ENCODE data around the gene CHIC2.
"Not testable (repeated sequence)": the region's sequence is repeated elsewhere in the genome, so short reads cannot be mapped to it uniquely, and the experiment has no call there.

Gene CHIC2

GRCh38 chr4:54061067-54061466 is 3.3 kb downstream of the CHIC2 start:
- no peak for DNase-seq (ENCODE audit: low read depth in 2 of 2)

GRCh38 chr4:54060116-54060515 is 4.3 kb downstream of the CHIC2 start:
- no peak for DNase-seq (ENCODE audit: low read depth in 2 of 2)

DNA sequence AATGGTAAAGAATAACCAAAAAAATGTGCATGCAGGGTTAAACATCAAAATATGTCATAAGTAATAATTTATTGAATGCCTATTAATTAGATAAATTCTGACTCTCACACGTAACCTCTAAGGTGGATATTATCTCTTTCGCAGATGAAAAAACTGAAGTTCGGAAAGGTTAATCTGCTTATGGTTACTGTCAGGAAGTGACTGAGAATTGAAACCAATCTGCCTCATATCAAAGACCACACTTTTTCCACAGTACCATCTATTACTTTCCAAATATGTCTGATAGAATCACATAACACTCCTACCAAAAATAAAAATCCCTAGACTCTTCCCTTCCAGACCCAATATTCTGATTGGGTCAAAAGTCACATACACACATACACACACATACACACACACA is 6.2 kb downstream of the CHIC2 start:
- no peak for DNase-seq (ENCODE audit: low read depth in 2 of 2)

GRCh38 chr4:54056360-54056759 is 8.0 kb downstream of the CHIC2 start:
- DNase-seq (ENCODE audit: low read depth in 2 of 2): no peak

GRCh38 chr4:54055494-54055893 is 8.9 kb downstream of the CHIC2 start:
- no peak for DNase-seq (ENCODE audit: low read depth in 2 of 2)

- DNase-seq (ENCODE audit: low read depth in 2 of 2): no peak
Measured at GRCh38 chr4:54054501-54054900, 9.9 kb downstream of the CHIC2 start.

DNA sequence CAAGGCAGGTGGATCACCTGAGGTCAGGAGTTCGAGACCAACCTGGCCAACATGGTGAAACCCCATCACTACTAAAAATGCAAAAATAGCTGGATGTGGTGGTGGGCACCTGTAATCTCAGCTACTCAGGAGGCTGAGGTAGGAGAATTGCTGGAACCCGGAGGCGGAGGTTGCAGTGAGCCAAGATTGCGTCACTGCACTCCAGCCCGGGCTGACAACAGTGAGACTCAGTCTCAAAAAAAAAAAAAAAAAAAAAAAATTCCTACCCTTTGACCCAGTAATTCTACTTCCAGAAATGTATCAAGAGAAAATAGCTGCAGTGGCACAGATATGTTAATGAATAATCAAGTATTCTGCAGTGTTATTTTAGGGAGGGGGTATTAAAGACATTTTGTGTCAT is 11.1 kb downstream of the CHIC2 start:
- not testable (repeated sequence) for DNase-seq (ENCODE audit: low read depth in 2 of 2)

DNA sequence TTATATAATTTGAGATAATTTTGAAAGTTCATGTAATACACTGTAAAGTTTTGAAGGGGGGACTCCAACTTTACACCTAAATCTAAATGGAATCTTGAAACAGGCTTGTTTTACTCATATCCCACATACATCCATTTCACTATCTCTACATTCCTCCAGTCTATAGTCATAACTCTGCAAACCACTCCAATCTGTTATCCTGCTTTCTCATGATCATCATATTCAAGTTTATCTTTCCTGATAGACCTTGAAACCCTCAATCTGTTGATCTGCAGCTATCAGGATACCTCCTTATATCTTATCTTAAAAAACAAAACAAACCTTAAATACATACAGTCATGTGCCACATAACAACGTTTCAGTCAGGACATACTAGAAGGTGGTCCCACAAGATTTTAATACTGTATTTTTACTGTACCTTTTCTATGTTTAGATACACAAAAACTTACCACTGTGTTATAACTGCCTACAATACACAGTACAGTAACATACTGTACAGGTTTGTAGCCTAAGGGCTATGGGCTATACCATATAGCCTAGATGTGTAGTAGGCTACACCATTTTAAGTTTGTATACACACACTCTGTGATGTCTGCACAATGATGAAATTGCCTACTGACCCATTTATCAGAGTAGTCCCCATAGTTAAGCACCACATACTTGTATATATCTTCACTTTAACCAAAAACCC is 14.0 kb downstream of the CHIC2 start:
- DNase-seq (ENCODE audit: low read depth in 2 of 2): no peak

DNA sequence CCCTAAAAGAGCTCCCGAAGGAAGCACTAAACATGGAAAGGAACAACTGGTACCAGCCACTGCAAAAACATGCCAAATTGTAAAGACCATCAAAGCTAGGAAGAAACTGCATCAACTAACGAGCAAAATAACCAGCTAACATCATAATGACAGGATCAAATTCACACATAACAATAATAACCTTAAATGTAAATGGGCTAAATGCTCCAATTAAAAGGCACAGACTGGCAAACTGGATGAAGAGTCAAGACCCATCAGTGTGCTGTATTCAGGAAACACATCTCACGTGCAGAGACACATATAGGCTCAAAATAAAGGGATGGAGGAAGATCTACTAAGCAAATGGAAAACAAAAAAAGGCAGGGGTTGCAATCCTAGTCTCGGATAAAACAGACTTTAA is 20.8 kb downstream of the CHIC2 start:
- DNase-seq (ENCODE audit: low read depth in 2 of 2): not testable (repeated sequence)

GRCh38 chr4:54041933-54042332 is 22.5 kb downstream of the CHIC2 start:
- no peak for DNase-seq (ENCODE audit: low read depth in 2 of 2)

DNA sequence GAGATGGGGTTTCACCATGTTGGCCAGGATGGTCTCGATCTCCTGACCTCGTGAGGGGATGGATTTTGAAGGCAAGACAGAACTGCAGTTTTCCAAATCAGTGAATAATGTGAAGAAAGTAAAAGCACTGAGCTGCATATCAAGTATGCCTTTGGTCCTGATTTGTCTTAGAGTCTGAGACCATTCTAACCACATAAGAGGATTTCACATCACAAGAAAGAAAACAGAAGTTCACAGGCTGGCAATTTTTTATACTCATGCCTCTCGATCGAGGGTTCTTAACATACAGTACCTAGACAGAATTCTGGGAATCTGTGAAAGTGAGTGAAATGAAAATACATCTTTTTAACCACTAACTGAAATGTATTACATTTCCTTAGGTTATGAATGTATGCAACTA is 23.3 kb downstream of the CHIC2 start:
- DNase-seq (ENCODE audit: low read depth in 2 of 2): no peak

GRCh38 chr4:54038056-54038455 is 26.3 kb downstream of the CHIC2 start:
- DNase-seq (ENCODE audit: low read depth in 2 of 2): no peak

- DNase-seq (ENCODE audit: low read depth in 2 of 2): no peak
Measured at GRCh38 chr4:54036184-54036583, 28.2 kb downstream of the CHIC2 start.

- no peak for DNase-seq (ENCODE audit: low read depth in 2 of 2)
Measured at GRCh38 chr4:54032558-54033135, 31.8 kb downstream of the CHIC2 start.

DNA sequence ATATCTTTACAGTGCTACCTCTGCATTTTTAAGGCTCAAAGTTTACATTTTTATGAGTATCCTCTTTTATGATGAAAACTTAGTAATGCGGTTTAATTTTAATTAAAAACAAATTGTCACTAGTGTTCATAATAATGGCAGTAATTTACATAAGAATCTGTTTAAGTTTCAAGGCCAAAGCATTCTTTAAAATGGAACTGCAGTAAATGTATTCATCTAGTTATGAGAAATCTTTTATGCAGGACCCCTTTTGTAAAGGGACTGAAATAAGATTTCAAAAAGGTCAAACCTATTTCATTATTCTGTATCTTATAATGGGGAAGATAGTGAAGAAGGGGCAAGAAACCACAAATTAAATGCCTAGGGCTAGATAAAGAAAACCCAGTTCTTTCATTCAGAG is 37.1 kb downstream of the CHIC2 start:
- no peak for DNase-seq (ENCODE audit: low read depth in 2 of 2)

GRCh38 chr4:54025582-54025981 is 38.8 kb downstream of the CHIC2 start:
- DNase-seq (ENCODE audit: low read depth in 2 of 2): no peak

DNA sequence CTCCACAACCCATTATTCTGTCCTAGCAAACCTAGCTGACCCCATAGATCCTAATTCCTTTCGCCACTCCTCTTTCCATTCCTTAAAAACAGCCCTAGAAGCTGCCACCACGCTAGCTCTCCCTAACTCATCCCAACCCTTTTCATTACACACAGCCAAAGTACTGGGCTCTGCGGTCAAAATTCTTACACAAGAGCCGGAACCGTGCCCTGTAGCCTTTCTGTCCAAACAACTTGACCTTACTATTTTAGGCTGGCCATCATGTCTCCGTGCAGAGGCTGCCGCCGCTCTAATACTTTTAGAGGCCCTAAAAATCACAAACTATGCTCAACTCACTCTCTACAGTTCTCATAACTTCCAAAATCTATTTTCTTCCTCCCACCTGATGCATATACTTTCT is 41.4 kb downstream of the CHIC2 start:
- not testable (repeated sequence) for DNase-seq (ENCODE audit: low read depth in 2 of 2)

- DNase-seq (ENCODE audit: low read depth in 2 of 2): no peak
Measured at GRCh38 chr4:54017974-54018373, 46.4 kb downstream of the CHIC2 start.

DNA sequence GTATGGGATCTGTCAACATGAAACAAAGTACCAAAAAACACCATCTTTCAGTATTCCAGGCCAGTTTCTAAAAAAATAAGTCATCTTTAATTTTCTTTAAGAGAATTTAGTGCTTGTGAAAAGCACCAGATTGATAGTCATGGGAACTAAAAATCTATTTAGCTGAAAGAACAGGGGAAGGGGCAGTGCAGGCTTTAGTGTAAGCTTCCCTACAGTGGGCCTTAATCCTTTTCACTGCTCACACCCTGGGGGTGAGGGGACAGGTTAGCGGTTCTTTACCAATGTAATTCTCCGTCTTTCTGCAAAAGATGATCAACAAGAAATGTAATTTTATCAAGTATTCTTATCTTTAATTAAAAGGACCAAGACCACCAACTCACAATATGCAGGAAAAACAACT is 47.1 kb downstream of the CHIC2 start:
- DNase-seq (ENCODE audit: low read depth in 2 of 2): no peak

DNA sequence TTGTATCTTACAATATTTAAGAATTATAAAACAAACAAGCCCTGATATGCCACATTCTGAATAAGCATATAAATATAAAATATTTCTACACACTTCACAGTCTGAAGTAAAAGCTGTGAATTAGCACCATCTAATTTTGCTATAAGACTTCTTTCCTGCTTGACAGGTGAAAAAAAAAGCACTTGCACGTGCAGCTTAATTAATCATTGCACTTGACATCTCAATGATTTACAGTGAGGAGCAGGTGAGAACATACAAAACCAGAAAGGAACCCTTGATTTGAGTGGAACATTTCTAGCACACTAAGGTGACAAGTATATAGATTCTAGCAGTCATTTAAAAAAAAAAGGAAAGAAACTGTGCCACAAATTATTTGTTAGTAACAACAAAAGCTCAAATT is 47.9 kb downstream of the CHIC2 start:
- DNase-seq (ENCODE audit: low read depth in 2 of 2): no peak

GRCh38 chr4:54015423-54016030 is 48.9 kb downstream of the CHIC2 start:
- no peak for DNase-seq (ENCODE audit: low read depth in 2 of 2)

DNA sequence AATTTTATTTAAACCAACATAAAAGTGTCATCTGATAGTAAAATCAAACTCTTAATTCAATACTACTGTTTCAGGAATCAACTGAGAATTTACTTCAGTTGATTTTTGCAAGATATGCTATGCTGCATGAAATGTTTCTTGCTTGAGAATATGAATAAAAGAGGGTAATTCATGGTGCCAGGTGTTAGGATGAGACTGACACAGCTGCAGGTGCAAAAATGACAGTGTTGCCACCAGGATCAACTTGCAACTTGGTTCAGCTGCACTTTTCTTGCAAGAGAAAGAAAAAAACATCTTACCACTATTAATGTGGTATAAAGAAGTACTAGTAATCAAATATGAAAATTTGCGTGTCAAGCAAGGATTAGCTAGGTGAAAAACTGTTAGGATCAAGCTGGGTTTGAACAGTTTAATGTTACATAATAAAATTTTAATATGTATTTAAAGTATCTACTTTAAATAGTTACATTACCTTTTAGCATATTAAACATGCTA is 49.7 kb downstream of the CHIC2 start:
- DNase-seq (ENCODE audit: low read depth in 2 of 2): no peak

GRCh38 chr4:54011201-54011600 is 53.2 kb downstream of the CHIC2 start:
- DNase-seq (ENCODE audit: low read depth in 2 of 2): no peak

All from fibroblast of skin of left quadriceps (primary cell).